Activated CD8-positive, alpha-beta memory T cell treated with anti-CD3 and anti-CD28 coated beads, Interleukin-2, amount 50 U/mL, for 48 hours (primary cell): ENCODE measurements around the gene STK36.

Experiments
- DNase-seq: peaks from one replicate; pipeline ENCODE4 v3.0.0-alpha.2; 2020

The STK36 gene, protein sequence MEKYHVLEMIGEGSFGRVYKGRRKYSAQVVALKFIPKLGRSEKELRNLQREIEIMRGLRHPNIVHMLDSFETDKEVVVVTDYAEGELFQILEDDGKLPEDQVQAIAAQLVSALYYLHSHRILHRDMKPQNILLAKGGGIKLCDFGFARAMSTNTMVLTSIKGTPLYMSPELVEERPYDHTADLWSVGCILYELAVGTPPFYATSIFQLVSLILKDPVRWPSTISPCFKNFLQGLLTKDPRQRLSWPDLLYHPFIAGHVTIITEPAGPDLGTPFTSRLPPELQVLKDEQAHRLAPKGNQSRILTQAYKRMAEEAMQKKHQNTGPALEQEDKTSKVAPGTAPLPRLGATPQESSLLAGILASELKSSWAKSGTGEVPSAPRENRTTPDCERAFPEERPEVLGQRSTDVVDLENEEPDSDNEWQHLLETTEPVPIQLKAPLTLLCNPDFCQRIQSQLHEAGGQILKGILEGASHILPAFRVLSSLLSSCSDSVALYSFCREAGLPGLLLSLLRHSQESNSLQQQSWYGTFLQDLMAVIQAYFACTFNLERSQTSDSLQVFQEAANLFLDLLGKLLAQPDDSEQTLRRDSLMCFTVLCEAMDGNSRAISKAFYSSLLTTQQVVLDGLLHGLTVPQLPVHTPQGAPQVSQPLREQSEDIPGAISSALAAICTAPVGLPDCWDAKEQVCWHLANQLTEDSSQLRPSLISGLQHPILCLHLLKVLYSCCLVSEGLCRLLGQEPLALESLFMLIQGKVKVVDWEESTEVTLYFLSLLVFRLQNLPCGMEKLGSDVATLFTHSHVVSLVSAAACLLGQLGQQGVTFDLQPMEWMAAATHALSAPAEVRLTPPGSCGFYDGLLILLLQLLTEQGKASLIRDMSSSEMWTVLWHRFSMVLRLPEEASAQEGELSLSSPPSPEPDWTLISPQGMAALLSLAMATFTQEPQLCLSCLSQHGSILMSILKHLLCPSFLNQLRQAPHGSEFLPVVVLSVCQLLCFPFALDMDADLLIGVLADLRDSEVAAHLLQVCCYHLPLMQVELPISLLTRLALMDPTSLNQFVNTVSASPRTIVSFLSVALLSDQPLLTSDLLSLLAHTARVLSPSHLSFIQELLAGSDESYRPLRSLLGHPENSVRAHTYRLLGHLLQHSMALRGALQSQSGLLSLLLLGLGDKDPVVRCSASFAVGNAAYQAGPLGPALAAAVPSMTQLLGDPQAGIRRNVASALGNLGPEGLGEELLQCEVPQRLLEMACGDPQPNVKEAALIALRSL (N-terminal part only)

DNA sequence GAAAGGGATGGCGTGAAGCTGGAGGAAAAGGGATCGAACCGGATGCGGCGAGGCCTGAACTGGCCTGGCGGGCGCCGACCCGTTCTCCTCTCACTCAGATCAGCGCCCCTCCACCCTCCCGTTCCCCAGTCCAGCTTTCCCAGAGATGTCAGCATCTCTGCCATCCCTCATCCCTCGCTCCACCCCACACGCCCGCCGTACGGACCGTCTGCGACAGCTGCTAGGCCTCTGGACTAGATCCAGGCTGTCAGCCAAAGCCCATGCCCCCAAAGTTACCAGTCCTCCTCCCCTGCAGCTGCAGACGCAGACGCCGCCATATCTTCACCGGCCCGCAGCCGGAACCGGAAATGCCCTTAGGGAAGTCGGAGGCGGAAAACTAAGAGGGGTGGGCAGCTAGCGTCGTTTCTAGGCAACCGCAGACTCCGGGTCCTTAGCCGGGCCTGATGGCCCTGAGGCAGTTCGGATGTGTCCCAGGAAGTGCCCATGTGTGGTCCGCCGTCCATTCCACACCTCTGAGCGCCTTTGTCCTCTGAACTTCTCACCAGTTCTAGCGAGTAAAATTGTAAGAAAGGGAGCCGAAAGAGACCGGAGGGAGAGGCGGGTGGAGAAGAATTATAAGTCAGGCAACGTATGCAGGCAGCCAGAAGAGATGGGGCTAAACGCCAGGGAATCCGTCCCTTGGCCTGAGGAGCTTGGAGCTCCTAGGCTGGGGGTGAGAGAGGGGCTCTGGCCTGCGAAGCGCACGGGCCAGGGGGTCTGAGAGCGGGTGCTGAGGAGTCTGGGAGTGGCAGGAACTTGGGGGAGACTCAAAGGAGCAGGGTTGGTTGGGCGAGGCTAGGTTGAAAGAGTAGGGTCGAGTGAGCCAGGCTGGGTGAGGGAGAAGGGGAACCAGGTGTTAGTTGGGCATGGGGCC, at the start of gene STK36, which contains the start of gene RNF25:
Gene STK36, plus strand, starts transcription at position 433 of the 913 bp plus-strand sequence. CDS start 744 bp downstream, outside the sequence.
Gene RNF25, minus strand, starts transcription at position 349 of the 913 bp plus-strand sequence. Its CDS starts 32 bp downstream, at position 317.
- DNase-seq: peak; percentile 89

DNA sequence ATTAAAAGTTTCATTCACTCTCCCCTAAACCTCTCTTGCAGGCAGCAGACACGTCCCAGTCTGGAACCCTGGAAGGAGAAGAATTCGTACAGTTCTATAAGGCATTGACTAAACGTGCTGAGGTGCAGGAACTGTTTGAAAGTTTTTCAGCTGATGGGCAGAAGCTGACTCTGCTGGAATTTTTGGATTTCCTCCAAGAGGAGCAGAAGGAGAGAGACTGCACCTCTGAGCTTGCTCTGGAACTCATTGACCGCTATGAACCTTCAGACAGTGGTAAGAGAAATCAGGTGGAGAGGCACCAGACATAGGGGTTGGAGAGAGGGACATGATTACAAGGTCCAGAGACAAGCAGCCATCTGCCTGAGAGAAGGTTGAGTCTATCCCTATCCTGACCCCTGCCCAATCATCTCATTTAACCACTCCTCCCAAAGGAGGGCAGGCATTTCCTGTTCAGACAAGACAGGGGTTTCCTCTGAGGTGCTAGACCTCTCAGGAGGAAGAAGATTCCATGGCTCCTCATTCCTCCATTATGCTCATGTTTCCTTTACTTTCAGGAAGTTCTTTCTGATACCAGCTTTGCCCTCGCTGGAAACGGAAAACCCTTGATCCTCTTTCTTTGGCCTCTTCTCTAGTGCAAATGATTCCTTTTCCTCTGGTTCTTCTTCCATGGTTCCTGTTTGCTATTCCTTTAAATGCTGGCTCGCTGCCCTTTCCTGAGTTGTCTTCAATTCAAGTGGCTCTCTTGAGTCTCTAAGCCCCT, 49.1 kb upstream of the STK36 start:
- DNase-seq: no peak

DNA sequence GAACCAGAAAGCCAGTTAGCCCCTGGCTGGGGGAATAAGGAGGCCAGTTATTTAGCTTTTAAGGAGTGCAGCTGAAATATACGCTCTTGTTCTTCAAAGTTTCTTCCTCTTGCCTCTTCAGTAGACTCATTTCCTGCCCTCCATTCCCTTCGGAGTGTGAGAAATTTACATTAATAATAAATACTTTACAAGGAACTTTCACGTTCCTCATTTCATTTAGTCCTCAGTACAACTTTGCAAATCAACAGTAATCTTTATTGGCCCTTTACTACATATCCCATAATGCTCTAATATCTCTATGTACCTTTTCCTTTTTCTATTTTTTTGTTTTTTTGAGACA, 48.5 kb upstream of the STK36 start:
- DNase-seq: no peak

DNA sequence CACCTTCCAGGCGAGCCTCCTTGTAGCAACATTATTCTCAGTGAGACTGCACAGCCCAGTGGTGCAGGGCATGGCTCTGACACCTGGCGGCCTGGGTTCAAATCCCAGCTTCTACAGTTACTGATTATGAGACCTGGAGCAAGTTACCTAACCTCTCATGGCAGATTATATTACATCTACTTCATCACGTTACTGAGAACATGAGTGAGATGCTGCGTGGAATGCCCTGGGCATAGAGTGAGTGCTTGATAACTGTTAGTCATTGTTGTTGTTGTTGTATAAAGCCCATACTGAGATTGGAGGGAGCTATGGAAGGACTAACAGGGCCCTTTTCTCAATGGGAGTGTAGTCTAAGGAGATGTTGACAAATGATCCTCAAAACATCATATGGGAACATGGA, 45.5 kb upstream of the STK36 start:
- DNase-seq: no peak

DNA sequence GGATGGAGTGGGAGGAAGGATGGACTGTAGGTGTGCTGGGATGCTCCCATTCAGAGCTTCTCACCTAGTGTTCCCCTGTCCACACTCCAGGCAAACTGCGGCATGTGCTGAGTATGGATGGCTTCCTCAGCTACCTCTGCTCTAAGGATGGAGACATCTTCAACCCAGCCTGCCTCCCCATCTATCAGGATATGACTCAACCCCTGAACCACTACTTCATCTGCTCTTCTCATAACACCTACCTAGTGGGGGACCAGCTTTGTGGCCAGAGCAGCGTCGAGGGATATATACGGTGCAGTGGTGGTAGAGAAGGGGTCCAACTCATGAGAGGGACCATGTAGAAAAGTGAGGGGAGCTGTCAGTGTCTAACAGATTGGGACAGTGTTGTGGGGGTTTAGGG, 43.9 kb upstream of the STK36 start:
- DNase-seq: no peak

DNA sequence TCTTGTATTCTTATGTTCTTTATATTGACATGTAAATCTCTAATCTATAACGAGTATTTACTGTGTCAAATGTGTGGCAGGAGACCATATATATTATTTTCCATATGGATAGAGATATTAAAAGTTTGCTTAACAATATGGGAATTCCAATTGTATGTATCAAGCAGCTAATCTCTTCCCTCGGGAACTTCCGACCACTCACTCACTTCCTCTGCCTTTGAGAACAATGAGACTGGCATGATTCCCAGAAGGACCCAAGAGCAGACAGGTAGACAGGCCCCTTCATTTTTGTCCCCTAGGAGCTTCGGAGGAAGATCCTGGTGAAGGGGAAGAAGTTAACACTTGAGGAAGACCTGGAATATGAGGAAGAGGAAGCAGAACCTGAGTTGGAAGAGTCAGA, 40.0 kb upstream of the STK36 start:
- DNase-seq: no peak

DNA sequence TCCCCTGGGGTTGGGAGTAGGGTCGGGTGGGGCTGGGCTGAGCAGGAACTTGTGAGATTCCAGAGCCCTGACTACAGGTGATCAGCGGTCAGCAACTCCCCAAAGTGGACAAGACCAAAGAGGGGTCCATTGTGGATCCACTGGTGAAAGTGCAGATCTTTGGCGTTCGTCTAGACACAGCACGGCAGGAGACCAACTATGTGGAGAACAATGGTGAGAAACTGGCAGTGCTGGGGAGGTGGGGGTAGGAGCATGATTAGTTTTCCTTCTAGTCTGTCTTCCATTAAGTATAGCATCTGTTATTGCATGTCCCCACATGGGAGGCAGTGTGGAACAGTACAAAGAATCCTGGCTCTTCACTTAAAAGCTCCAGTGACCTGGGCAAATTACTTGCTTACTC, 36.2 kb upstream of the STK36 start:
- no peak for DNase-seq

DNA sequence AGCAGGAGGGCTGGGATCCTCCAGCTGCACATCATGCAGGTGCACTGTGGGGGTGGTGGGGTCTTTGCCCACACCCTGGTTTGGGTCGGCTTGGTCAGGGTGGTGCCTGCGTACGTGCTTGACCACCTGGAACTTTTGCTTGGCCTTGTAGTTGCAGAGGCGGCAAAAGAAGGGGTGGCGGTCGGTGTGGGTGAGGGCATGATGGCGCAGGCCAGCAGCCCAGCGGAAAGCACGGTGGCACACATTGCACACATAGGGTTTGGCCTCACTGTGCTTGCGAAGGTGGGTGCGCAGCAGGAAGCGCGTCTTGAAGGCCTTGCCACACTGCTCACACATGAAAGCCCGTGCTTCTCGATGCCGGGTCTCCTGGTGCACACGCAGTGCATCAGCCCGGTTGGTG, 33.5 kb upstream of the STK36 start:
- DNase-seq: no peak

DNA sequence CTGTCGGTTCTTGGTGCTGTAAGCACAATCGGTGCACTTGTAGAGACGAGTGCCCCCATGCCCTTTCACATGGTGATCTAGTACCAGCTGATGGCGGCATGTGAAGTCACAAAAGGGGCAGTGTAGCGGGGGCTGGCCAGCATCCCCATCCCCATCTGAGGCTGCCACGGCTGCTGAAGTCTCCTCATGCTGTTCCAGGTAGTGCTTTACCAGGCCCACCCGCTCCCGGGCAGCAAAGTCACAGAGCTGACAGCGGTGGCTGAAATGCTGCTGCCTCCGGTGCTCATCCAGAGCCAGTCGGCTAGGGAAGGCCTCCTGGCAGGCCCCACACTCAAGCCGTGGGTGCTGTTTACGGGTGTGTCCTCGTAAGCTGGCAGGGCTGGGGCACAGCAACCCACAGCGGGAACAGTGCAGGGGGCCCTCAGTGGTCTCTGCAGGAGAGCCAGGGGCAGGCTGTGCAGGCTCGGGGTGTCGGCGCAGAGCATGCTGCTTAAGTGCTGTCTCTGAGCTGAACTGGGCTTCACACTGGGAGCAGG, 29.7 kb upstream of the STK36 start:
- no peak for DNase-seq

DNA sequence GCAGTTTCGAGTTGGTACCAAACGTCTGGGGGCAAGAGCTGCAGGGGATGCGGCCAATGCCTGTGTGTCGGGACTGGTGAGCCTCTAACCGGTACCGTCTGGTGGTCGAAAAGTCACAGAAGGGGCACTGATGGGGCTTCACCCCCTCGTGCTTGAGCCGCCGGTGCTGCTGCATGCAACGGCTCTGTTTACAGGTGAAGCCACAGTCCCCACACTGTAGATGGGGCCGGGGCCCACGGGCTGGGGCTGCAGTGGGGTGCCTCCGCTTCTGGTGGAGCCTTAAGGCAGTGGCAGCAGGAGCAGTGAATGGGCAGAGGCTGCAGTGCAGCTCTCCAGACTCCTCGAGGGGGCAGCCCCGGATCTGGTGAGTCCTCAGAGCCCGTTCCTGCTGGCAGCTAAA, 29.1 kb upstream of the STK36 start:
- no peak for DNase-seq

DNA sequence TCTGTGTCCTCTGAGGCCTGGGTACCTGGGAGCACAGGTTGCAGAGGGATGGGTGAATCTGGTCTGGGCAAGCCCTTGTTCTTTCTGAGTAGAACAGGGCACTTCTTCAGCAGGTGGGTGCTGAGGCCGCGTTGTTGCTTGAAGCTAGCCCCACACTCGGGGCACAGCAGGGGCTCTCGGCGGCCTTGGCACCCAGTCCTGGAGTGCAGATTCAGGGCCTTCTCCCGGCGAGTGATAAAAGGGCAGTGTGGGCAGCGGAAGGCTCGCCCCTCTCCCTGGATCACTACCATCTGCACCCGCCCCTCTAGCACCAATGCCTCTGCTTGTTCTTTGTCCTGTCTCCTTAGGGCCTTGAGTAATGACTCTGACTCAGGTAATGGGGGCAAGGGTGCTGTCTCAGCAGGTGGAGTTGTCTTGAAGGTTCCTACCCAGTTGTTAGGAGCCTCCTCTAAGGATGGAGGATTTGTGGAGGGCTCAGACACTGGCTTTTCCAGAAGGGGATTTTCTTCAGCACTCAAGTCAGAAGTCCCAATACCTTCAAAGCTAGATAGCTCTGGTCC, 28.1 kb upstream of the STK36 start:
- no peak for DNase-seq

DNA sequence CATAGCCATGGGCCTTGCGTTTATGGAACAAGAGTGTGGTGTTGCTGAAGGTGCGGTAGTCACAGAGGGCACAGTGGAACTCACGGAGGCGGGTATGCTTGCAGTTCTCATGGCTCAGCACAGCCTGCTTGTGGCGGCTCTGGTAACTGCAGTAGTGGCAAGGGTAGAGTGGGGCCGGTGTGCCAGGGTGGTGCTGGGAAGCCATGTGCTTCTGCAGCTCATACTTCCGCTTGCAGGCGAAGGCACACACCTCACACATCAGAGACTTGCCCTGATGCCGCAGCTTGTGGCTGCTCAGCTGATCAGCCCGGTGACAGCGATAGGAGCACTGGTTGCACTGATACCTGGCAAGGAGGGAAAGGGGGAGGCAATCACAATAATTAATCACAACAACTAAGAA, 27.2 kb upstream of the STK36 start:
- no peak for DNase-seq

DNA sequence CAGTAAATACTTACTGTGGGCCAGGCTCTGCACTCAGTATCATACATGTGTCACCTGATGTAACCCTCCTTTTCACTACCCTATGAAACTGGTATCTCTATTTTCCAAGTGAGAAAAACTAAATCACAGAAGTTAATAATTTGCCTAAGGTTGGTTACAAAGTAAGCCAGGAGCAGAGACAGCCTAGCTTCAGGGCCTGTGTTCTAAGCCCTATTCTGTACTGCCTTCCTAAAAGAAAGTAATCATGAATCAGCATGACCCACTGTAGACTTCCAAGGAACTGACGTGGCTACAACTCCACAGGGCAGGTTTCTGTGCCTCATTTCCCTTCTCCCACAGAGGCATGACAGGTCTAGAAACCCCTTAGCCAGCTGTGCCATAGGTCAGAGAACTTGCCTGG, 26.8 kb upstream of the STK36 start:
- no peak for DNase-seq

DNA sequence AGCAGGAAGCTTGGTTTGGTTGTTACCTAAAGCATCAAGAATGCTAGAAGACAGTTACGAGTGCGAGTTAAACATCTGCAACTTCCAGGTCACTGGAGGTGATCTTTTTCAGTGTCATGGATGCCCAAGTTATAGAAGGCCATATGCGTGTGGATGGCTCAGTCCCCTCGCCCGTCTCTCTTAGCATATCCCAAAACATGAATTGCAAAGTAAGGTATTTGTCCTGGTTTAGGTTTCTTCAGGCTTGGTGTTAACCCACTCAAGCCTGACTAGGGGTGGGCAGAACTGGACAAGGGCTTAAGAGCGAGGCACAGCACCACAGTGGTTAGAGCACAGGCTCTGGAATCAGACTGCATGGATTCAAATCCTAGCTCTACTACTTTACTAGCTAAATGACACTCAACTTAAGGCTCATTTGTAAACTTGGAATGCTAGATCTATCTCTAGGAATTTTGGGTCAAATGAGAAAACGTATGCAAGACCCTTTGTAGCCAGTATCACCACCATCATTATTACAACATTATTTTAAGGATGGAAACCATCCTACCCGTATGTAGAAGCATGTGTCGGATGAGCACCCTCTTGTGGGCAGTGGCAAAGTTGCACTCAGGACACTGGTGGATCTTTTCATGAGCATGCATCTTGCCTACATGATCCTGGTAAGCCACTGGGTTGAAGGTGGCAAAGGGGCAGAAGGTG, 23.6 kb upstream of the STK36 start:
- no peak for DNase-seq

DNA sequence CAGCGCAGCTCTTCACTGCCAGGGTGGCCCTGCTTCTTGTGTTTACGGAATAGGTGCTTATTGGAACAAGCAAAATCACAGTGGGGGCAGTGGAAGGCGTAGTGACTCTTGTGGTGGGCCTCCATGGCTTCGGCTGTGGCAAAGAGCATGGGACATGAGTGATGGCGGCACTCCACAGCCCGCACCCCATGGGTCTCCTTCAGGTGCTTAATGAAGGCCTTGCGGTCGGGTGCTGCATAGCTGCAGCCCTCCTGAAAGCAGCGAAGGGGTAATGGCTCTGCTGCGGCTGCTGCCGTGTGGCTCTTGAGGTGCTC, 23.1 kb upstream of the STK36 start:
- DNase-seq: no peak

DNA sequence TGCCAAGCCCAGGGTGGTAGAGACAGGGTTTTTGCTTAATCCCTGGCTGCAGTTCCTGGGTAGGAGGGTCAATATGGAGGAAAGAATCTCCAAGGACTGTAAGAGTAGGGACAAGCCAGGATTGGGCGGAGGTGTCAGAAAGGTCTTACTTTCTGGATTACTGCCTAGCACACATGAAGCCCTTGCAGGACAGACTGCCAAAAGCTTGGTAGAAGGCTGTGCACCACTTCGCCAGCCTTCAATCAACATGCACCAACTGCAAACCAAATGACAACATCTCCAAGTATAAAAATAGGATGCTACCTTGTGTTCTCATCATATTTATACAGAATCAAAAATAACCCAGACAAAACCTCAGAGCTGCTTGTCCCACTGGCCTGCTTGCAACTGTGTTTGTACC, 16.1 kb upstream of the STK36 start:
- DNase-seq: no peak

DNA sequence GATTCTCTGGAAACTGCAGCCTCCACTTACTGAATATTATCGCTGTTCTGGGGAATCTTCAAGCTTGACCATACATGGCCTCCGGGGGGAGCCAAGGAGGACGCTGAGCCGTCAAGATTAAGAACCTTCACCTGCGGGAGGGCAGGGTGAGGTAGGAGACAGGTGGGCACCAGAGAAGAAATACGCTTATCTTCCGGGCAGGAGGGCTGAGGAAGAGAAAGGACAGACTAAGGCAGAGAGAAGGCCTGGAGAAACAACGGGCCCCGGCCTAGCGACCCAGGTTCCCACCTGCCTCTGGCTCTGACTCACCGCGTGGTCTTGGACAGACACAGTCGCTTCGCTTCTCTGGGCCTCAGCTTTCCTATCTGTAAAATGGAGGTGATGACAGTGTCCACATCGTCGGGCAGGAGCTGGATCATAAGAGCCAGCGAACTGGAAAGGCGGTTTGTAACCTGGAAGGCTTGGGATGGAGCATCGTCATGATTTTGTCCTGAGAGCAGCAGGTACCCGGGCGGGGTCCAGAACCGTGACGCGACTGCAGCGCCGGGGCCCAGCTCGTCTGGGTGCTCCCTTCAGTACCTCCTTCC, 13.1 kb upstream of the STK36 start:
- DNase-seq: peak; percentile 79

DNA sequence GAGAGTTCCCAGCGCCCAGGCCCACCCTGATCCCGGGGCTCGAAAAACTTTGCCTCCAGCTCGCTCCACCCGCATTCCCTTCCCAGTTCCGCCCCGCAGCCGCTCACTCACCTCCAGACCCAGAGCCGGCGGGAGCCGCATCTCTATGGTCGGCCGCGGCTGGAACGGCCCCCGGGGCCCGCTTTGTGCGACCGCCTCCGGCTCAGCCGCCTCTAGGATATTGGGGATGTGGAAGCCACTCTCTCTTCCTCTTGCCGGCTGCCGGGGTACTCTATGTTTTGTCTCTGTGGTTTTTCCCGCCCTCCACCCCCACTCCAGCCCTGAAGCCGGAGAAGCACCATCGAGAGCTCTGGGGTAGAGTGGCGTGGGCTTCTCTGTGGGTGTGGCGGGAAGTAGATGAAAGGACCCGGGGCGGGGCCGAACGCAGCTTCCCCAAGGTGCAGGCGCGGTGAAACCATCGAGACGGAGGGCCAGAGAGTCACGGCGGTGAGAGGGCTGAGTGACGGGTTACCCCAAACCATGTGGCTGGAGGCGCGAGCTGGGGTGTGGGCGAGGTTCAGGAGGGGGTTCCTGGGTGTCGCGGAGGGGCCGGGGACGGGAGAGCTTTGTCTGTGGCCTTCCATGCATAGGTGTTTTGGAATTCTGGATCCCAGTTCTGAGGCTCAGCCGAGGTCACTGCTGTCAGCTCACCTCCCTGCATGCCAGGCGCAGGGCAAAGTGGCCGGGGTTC, 12.5 kb upstream of the STK36 start, which contains the start of the genes BCS1L and ZNF142:
Gene BCS1L, plus strand, starts transcription at position 426 of the 730 bp plus-strand sequence. CDS start 1,305 bp downstream, outside the sequence.
Gene ZNF142, minus strand, starts transcription at position 366 of the 730 bp plus-strand sequence. CDS start 3,194 bp downstream, outside the sequence.
- peak; percentile 96 for DNase-seq

DNA sequence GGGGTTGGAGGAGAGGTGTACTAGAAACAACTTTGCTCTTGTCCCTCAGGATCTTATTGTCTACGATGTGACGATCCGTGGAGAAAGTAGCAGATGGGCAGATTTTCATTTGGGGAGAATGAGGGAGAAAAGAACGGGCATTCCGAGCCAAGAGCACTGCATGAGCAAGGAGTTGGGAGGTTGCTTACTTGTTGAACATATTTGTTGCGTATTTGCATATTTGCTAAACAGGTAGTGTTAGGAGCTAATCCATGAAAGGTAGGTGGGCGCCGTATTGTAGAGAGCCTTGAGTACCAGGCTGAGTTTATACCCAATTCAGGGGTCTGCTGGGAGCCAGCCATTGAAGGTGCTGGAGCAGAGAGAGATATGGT, 11.9 kb upstream of the STK36 start:
- no peak for DNase-seq
